Stimulated activated CD8-positive, alpha-beta memory T cell treated with anti-CD3 and anti-CD28 coated beads, Interleukin-7, amount 100 ng/mL, for 1 hour (primary cell): Measurements from ENCODE around the gene SRGAP2C.
"Not testable (repeated sequence)": the region's sequence is repeated elsewhere in the genome, so short reads cannot be mapped to it uniquely, and the experiment has no call there.

Experiments
- DNase-seq, 2 donors: peaks; one replicate each; pipeline ENCODE4 v3.0.0-alpha.2; 2020; ENCODE audit warnings: low read depth in 2 of 2

Gene SRGAP2C

GRCh38 chr1:121332599-121333562 lies 148.1 kb downstream of the SRGAP2C start:
- not testable (repeated sequence) for DNase-seq

- DNase-seq, result not testable (repeated sequence)
Measured at GRCh38 chr1:121337958-121338357, 153.2 kb downstream of the SRGAP2C start.

DNA sequence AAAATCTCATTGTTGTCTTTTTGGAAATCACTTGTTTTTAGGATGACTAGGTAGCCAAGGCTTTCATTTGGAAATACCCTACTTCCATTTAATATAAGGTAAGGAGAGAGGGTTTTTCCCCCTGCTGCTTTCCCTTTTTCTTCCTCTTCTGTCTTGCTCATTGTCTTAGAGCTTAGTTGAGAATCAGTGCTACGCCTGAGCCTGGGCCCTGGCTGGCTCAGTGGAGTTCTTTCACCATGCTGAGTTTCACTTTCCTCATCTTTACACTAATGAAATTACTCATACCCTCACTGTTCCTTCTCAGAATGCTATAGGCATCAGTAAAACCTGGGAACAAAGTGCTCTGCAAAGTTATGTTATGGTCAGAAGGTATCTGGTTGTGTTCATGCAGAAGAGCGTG lies 154.8 kb downstream of the SRGAP2C start:
- DNase-seq, result not testable (repeated sequence)

GRCh38 chr1:121343311-121343906 lies 158.6 kb downstream of the SRGAP2C start:
- DNase-seq, result not testable (repeated sequence)

- DNase-seq, result not testable (repeated sequence)
Measured at GRCh38 chr1:121344355-121344754, 159.6 kb downstream of the SRGAP2C start.

- DNase-seq, result not testable (repeated sequence)
Measured at GRCh38 chr1:121346654-121347053, 161.9 kb downstream of the SRGAP2C start.

GRCh38 chr1:121347476-121347875 lies 162.7 kb downstream of the SRGAP2C start:
- DNase-seq, result not testable (repeated sequence)

GRCh38 chr1:121348115-121348514 lies 163.3 kb downstream of the SRGAP2C start:
- not testable (repeated sequence) for DNase-seq

- DNase-seq, result not testable (repeated sequence)
Measured at GRCh38 chr1:121349332-121349967, 164.7 kb downstream of the SRGAP2C start.

DNA sequence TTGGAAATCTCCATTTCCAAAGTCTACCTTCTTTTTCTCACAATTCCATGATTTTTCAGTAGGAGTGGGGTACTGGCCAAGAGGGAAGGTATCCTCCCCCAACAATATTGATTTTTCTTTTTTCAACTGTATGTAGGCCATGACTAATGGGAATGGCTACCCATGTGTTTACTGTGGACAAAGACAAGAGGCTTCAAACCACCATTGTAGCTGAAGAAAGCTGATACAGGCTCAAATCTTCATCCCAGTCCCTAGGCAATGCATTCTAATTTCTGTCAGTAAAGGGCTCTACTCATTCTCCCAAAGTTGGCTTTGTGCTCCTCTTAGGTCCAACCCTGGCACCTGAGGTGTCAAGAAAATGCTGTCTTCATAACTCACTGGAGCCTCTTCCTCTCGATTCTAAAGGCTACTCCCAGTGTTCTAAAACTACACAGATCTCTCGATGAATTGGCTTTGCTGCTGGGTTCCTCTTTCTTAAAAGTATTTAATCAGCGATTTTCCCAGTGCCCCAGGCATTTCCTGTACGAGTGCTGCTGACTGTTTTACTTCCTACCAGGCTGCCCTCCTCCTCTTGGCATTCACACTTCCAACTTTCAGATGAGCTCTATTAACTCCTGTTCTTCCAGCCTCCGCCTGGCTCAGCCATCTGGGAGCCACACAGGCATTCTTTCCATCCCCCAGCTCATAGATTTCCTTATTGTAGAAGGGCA lies 171.1 kb downstream of the SRGAP2C start:
- DNase-seq, result not testable (repeated sequence)

DNA sequence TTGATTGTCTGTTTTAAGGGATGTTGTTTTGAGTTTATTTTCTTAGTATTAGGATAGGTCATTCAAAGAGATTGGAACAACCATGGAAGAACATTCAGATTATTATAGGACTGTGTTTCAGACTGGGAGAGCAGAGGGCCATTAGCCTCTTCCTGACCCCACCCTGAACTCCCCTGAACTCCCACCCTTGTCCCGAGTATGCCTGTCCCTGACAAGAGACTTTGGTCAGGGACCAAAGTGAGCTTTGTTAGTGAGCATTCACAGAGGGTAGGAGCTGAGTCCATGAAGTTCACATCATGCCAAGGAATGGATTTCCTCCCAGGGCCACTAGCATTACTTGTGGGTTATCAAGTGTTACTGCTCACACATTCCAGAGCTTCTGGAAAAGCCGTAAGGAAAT lies 172.0 kb downstream of the SRGAP2C start:
- not testable (repeated sequence) for DNase-seq

DNA sequence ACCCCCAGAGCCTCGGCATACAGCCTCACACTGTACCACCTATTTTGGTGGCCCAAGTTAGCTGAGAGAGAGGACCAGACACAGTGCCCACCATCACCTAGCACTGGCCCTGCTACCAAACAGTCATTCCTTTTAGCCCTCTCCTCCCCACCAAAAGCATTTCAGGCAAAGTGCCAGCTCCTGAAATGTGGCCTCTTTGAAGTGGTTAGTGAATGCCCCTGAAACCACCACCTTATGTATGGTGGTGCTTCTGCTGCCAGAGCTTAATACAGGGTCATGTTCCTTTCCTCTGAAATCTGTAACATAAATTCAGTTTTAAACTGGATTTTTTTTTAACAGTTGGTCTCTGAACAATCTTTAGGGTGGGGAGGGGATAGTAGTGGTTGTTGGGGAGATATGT lies 175.8 kb downstream of the SRGAP2C start:
- DNase-seq, result not testable (repeated sequence)

DNA sequence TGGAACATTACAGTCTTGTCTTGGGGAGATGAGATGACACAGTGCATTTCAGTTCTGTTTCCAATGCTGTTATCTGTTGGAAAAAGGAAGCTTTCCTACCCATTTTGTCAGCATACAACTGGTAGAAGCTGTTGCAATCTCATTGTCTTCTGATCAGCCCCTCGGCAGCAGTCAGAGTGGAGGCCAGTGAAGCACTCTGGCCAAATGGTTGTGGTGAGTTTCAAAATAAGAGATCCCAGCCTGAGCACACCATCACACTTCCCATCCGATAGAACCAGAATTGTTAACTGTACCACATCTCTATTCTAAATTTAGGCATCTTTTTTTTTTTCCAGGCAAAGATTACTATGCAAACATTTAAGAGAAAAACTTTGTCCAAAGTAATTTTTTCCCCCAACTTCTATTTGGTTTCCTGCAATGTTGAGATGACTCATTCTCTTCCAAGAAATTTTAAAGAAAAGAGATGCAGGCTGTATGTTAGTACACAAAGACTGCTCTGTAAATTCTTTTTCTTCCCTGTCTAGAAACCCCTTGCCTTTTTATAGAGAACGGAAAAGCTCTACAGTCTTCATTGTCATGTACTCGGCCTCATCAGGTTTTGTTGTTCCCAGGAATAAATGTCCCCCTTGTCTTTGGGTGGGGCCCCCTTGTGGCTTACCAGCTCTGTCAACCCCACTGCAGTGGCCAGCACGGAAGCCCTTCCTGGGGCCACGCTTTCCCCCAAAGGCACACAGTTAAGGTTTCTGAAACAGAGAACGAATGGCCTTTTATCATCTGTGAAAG lies 176.9 kb downstream of the SRGAP2C start:
- not testable (repeated sequence) for DNase-seq

DNA sequence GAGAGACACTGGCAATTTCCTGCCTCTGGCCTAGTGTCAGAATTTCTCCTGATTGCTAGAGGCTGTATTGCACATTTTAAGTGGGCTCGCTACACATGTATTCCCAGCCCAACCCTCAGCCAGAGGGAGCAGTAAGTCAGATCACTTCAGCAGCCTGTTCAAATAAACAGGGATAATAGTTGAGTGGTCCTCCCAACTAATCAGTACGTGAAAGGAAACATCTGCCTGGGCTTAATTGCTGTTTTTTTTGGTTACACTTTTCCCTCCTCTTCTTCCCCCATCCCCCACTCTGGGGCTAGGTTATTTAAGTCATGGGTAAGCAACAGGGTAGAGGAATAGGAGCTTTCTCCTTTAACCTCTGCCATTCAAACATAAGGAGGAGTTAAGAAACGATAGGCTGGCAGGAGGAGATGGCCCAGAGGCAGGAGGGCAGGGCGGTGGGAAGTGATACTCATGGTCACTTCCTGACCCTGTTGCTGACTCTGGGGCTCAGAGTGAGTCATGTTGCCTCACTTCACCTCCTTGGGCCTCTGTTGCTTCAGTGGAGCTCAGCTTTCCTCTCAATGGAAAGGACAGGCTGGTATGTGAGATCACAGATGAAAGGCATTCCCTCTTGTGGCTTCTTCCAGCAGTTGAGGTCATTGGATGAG lies 177.6 kb downstream of the SRGAP2C start:
- not testable (repeated sequence) for DNase-seq

GRCh38 chr1:121365316-121365715 lies 180.5 kb downstream of the SRGAP2C start:
- DNase-seq, result not testable (repeated sequence)

- peak in 1 of 2 donors; percentile 17 for DNase-seq
Measured at GRCh38 chr1:121365723-121366122, 180.9 kb downstream of the SRGAP2C start.

DNA sequence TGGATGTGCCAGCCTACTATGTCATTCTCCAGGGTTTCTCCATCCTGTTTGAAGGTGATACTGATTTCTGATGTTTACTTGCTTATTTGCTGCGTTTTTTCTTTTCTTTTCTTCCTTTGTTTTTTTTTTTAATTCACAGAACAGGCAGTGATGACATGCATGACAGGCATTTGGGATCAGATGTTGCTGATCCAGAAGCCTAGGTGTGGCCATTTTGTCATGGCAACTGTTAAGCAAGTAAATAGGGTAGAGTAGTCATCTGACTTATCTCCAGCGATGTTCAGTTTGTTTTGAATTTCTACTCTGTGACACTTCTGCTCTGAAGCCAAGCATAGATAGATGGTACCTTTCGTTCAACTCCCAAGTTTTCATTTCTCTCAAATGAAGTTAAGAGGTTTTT lies 181.4 kb downstream of the SRGAP2C start:
- DNase-seq, result not testable (repeated sequence)

DNA sequence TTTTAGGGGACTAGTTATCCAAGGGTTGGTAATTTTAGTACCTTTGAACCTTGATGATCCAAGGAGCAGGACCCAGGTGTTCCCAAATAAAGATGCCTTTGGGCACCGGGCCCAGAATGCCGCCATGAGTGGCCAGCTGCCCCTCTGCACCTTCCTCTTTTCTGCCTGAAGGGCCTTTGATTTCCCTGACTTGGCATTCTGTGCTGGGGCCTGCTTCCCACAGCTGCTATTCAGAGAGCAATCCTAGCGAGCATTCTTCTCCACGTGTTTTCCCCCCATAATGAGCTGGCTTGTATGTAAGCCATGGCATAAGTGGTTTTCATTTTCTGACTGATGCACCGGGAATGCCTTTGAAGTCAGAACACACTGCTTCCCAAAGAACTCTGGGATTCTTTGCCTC lies 184.1 kb downstream of the SRGAP2C start:
- DNase-seq, result not testable (repeated sequence)

DNA sequence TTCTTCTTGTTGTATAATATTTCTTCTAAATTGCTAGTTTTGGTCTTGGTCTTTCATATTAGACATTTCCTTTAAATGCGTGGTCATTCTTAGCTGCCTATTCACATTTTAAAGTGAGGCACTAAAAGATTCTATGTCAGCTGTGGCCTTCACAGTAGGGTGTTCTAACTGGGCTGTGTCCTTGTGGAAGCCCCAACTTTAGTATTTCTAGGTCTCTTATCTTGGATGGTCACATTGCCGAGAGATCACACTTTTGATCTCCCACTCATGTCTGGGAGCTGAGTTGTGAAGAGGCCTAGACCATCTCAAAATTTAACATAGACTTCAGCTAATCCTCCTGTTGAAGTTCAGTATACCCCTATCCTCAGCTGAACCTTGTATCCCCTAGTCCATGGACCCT lies 185.2 kb downstream of the SRGAP2C start:
- not testable (repeated sequence) for DNase-seq

DNA sequence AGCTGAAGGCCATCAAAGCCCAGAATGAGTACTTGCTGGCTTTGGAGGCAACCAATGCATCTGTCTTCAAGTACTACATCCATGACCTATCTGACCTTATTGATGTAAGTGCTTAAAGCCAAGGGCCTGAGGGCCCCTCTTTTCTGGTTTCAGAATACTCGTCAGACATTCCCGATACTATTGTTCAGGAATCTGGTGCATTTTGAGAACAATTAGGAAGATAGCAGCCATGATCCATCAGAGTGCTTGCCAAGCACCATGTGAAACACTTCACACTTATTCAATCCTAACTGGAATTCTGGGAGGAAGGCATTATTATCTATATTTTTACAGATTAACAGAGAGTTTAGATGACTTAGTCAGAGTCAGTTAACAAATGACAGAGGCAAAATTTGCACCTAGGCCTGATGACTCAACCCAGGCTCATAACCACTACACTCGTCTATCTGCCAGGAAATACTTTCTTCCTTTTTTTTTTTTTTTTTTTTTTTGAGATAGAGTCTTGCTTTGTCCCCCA lies 190.1 kb downstream of the SRGAP2C start:
- DNase-seq, result not testable (repeated sequence)
